ENCODE data around the gene PCCB.

DNA sequence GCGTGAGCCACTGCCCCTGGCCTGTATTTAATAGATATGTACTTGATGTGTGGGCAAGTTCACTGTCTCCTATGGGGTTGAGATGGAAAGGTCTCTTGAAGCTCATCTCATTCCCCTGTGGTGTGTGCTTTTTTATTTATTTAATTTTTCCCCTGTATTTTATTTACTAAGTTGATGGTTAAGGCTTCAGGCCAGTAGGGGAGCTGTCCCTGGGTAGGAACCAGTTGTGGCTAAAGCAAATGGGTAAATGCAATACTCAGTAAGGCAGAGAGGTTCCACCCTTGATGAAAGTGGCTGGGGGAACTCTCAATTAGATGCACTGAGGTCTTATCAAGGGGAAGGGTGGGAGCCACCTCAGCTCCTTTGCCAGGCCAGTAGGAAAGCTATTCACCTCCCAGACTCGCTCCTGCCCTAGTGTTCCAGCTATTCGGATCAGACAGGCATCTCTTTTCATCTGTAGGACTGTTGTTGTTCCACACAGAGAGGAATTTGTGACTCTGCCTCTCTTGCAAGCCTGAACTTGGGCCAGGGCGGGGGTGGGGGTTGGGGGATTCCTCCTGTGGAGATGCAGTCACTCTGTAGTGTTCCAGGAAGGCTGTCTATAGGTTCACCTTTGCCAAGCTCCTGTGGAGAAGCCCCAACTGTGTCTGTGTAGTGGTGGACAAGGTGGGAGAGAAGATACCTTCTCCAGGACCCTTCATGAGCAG lies 26.1 kb downstream of the PCCB start:
- no peak for TF ChIP-seq GATA2 (IDR thresholded peaks at IDR 0.05; ENCODE audit: low read depth, low read length)
- TF ChIP-seq GATA3 (IDR thresholded peaks at IDR 0.05; ENCODE audit: low read depth, low read length) = no peak
